Measurements from ENCODE around the gene CDH12.
"Not testable (repeated sequence)": the region's sequence is repeated elsewhere in the genome, so short reads cannot be mapped to it uniquely, and the experiment has no call there.

The CDH12 gene

GRCh38 chr5:22892441-22892840 is 39.3 kb upstream of the CDH12 start:
- Histone ChIP-seq H3K4me1 (ENCODE audit: control insufficient read depth in 1 of 2, insufficient read depth in 1 of 2, low read depth in 1 of 2, low read length in 1 of 2) (no peaks in the 10 kb centered on the region), H3K27me3 (no peaks in the 10 kb centered on the region), H3K9me3 (no peaks in the 10 kb centered on the region), H3K36me3 (no peaks in the 10 kb centered on the region), H3K4me3 (ENCODE audit: low read depth in 1 of 2, low read length in 1 of 2) (no peak overlapping the region), H3K27ac (no peak overlapping the region)
- TF ChIP-seq, protein P1, sequence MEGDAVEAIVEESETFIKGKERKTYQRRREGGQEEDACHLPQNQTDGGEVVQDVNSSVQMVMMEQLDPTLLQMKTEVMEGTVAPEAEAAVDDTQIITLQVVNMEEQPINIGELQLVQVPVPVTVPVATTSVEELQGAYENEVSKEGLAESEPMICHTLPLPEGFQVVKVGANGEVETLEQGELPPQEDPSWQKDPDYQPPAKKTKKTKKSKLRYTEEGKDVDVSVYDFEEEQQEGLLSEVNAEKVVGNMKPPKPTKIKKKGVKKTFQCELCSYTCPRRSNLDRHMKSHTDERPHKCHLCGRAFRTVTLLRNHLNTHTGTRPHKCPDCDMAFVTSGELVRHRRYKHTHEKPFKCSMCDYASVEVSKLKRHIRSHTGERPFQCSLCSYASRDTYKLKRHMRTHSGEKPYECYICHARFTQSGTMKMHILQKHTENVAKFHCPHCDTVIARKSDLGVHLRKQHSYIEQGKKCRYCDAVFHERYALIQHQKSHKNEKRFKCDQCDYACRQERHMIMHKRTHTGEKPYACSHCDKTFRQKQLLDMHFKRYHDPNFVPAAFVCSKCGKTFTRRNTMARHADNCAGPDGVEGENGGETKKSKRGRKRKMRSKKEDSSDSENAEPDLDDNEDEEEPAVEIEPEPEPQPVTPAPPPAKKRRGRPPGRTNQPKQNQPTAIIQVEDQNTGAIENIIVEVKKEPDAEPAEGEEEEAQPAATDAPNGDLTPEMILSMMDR (IDR thresholded peaks at IDR 0.05), result no peak

DNA sequence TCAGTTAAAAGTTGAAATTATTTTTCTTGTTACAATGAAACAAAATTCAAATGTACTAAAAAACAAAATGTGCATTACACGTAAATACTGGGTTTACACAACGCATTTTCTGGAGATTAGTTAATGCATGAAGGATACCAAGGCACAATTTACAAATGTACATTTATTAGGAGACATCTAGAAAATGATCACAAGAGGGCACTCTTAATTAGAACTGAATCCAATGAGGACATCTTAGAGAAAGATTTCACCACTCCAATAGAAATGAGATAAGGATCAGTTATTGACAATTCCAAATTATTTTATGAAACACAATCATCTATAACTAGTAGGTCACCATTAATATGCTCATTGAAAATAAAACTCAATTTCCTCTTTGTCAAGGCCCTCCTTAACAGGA is 36.6 kb upstream of the CDH12 start:
- Histone ChIP-seq H3K27me3 (no peaks in the 10 kb centered on the region), H3K4me3 (ENCODE audit: low read depth in 1 of 2, low read length in 1 of 2) (no peak overlapping the region), H3K27ac (no peak overlapping the region), H3K9me3 (no peaks in the 10 kb centered on the region), H3K4me1 (ENCODE audit: control insufficient read depth in 1 of 2, insufficient read depth in 1 of 2, low read depth in 1 of 2, low read length in 1 of 2) (no peaks in the 10 kb centered on the region), H3K36me3 (no peaks in the 10 kb centered on the region)
- TF ChIP-seq, protein P1 (IDR thresholded peaks at IDR 0.05), result no peak

DNA sequence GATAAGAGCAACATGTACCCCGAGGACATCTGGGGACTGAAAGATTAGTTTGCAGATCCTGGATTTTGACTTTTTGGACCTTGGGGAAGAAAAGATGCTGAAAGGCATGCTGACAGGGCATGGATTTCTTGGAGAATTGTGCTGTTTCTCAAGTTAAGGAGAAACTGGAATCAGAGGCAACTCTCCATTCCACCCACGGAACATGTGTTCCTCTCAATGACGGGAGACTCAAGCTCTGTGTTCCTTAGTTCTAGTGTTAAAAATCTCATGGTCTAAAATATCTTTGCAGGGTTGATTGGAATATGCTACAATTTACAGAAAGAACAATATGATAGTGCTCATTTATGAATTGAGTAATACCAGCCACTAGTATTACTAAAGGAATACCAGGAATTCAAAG is 34.4 kb upstream of the CDH12 start:
- TF ChIP-seq, protein P1 (IDR thresholded peaks at IDR 0.05), result no peak

GRCh38 chr5:22858911-22859310 is 5.8 kb upstream of the CDH12 start:
- not testable (repeated sequence) for H3K9me3 ChIP-seq; H3K4me3 ChIP-seq (ENCODE audit: low read depth in 1 of 2, low read length in 1 of 2); H3K36me3 ChIP-seq; H3K4me1 ChIP-seq (ENCODE audit: control insufficient read depth in 1 of 2, insufficient read depth in 1 of 2, low read depth in 1 of 2, low read length in 1 of 2); H3K27me3 ChIP-seq; H3K27ac ChIP-seq

More for the DNA sequence above, 34.4 kb upstream of the CDH12 start:
- Histone ChIP-seq H3K27ac (no peak overlapping the region), H3K4me3 (ENCODE audit: low read depth in 1 of 2, low read length in 1 of 2) (no peak overlapping the region), H3K4me1 (ENCODE audit: control insufficient read depth in 1 of 2, insufficient read depth in 1 of 2, low read depth in 1 of 2, low read length in 1 of 2) (no peaks in the 10 kb centered on the region), H3K36me3 (no peaks in the 10 kb centered on the region), H3K27me3 (no peaks in the 10 kb centered on the region), H3K9me3 (no peaks in the 10 kb centered on the region)

DNA sequence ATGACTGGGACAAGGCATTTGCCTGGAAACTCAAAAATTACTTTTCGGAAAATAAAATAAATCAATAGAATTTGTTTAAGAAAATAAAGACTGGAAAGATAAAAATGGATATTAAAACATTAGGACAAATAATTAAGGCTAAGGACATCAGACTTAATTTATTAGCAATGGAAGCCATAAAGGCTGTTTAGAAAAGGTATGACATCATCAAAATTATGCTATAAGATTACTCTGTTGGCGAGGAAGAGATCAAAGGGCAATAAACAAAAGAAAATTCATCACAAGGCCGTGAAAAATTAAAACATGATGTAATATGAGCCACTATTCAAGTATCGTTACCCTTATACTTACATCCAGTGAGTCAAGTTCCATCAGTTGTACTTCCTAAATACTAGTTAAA is 2.7 kb upstream of the CDH12 start:
- peaks cover 18% of the 10 kb centered on the region for H3K27me3 ChIP-seq
- no peak overlapping the region for H3K4me3 ChIP-seq (ENCODE audit: low read depth in 1 of 2, low read length in 1 of 2)
- no peak overlapping the region for H3K27ac ChIP-seq
- TF ChIP-seq, protein P1 (IDR thresholded peaks at IDR 0.05), result no peak
- no peaks in the 10 kb centered on the region for H3K9me3 ChIP-seq
- H3K36me3 ChIP-seq, result no peaks in the 10 kb centered on the region
- no peaks in the 10 kb centered on the region for H3K4me1 ChIP-seq (ENCODE audit: control insufficient read depth in 1 of 2, insufficient read depth in 1 of 2, low read depth in 1 of 2, low read length in 1 of 2)

GRCh38 chr5:22850981-22851380 is 2.2 kb downstream of the CDH12 start:
- H3K27ac ChIP-seq, result no peak overlapping the region
- H3K9me3 ChIP-seq, result no peaks in the 10 kb centered on the region
- H3K27me3 ChIP-seq, result peaks cover 18% of the 10 kb centered on the region
- TF ChIP-seq, protein P1 (IDR thresholded peaks at IDR 0.05), result no peak
- H3K4me1 ChIP-seq (ENCODE audit: control insufficient read depth in 1 of 2, insufficient read depth in 1 of 2, low read depth in 1 of 2, low read length in 1 of 2), result no peaks in the 10 kb centered on the region
- no peak overlapping the region for H3K4me3 ChIP-seq (ENCODE audit: low read depth in 1 of 2, low read length in 1 of 2)
- H3K36me3 ChIP-seq, result no peaks in the 10 kb centered on the region

All from neutrophil (primary cell).